CD14-positive monocyte (primary cell): Measurements from ENCODE around the gene EPB41. TPM values are rescaled to one million over a fixed set of nuclear protein-coding genes. Genes with fewer than 3 reads are reported as not detected.
"Not testable (repeated sequence)": the region's sequence is repeated elsewhere in the genome, so short reads cannot be mapped to it uniquely, and the experiment has no call there.

Source experiments
- DNase-seq, 3 donors: peaks; one replicate each; pipeline ENCODE4 v3.0.0-alpha.2; 2011 to 2022
- H2AFZ ChIP-seq: 2 replicates; pipeline ENCODE4 v1.6.0; 2012; ENCODE audit warnings: mild to moderate bottlenecking, low read depth, low read length, inconsistent platforms; ENCODE audit not compliant: insufficient read depth, poor library complexity, severe bottlenecking
- H3K27ac ChIP-seq, 2 donors: 1 replicate in 1 of 2; 2 replicates in 1 of 2; pipeline ENCODE4 v1.5.1; 2012 to 2013; ENCODE audit warnings: low read length in 2 of 2, control low read depth in 1 of 2, inconsistent platforms in 1 of 2, low read depth in 1 of 2, mild to moderate bottlenecking in 1 of 2
- H3K27me3 ChIP-seq, 2 donors: one replicate each; pipeline versions ENCODE4 v1.6.0 to v1.6.1; 2011 to 2013; ENCODE audit warnings: low read length in 2 of 2; ENCODE audit not compliant: control insufficient read depth in 2 of 2, insufficient read depth in 2 of 2
- H3K36me3 ChIP-seq, 2 donors: replicated peaks in 1 of 2; 1 replicate in 1 of 2; 2 replicates in 1 of 2; pipeline versions ENCODE4 v1.5.1 to v1.6.1; 2012 to 2013; ENCODE audit warnings: low read length in 2 of 2, control low read depth in 1 of 2, inconsistent platforms in 1 of 2, mild to moderate bottlenecking in 1 of 2; ENCODE audit not compliant: insufficient read depth in 2 of 2, control insufficient read depth in 1 of 2
- H3K4me1 ChIP-seq, 2 donors: 1 replicate in 1 of 2; 2 replicates in 1 of 2; pipeline versions ENCODE4 v1.5.1 to v1.6.1; 2012 to 2013; ENCODE audit warnings: low read length in 2 of 2, control low read depth in 1 of 2, inconsistent platforms in 1 of 2, mild to moderate bottlenecking in 1 of 2, moderate library complexity in 1 of 2; ENCODE audit not compliant: insufficient read depth in 2 of 2, control insufficient read depth in 1 of 2
- H3K4me2 ChIP-seq: replicated peaks from 2 replicates; pipeline ENCODE3; 2012; ENCODE audit warnings: low read length, moderate library complexity, mild to moderate bottlenecking; ENCODE audit not compliant: poor library complexity, severe bottlenecking; ENCODE audit errors: extremely low read depth
- H3K4me3 ChIP-seq, 3 experiments: fragments of 200-600 bp in 1 of 3; sonication (generic) in 1 of 3; replicated peaks in 1 of 3; 1 replicate in 2 of 3; 2 replicates in 1 of 3; pipeline ENCODE4 v1.5.1; 2011 to 2013; ENCODE audit warnings: low read length in 3 of 3, mild to moderate bottlenecking in 3 of 3, control low read depth in 2 of 3, low read depth in 2 of 3, inconsistent platforms in 1 of 3, moderate library complexity in 1 of 3
- H3K79me2 ChIP-seq: 2 replicates; pipeline ENCODE4 v1.6.0; 2012; ENCODE audit warnings: mild to moderate bottlenecking, control low read depth, inconsistent platforms, low read length, moderate library complexity; ENCODE audit not compliant: insufficient read depth
- H3K9ac ChIP-seq: 2 replicates; pipeline ENCODE4 v1.6.0; 2017; ENCODE audit warnings: low read length, mild to moderate bottlenecking; ENCODE audit not compliant: insufficient read depth, poor library complexity, severe bottlenecking
- H3K9me3 ChIP-seq, 2 donors: replicated peaks in 1 of 2; 1 replicate in 1 of 2; 2 replicates in 1 of 2; pipeline versions ENCODE4 v1.5.1 to v1.6.1; 2012 to 2013; ENCODE audit warnings: low read length in 2 of 2, control low read depth in 1 of 2; ENCODE audit not compliant: control insufficient read depth in 1 of 2, insufficient read depth in 1 of 2
- H4K20me1 ChIP-seq: 2 replicates; pipeline ENCODE4 v1.6.0; 2012; ENCODE audit warnings: mild to moderate bottlenecking, low read length, control low read depth, moderate library complexity; ENCODE audit not compliant: insufficient read depth
- H3K27ac Mint-ChIP-seq, 7 donors: one replicate each; pipeline ENCODE4 v1.8.0; 2020; ENCODE audit warnings: mild to moderate bottlenecking in 7 of 7, mixed read lengths in 7 of 7, moderate library complexity in 6 of 7, inconsistent platforms in 2 of 7
- H3K27me3 Mint-ChIP-seq, 3 donors: one replicate each; pipeline ENCODE4 v1.8.0; 2021 to 2022; ENCODE audit warnings: low read depth in 3 of 3, mild to moderate bottlenecking in 3 of 3, mixed read lengths in 3 of 3, moderate library complexity in 3 of 3, inconsistent platforms in 1 of 3
- H3K36me3 Mint-ChIP-seq, 2 donors: one replicate each; pipeline ENCODE4 v1.8.0; 2020; ENCODE audit warnings: mixed read lengths in 2 of 2, inconsistent platforms in 1 of 2, mild to moderate bottlenecking in 1 of 2
- H3K4me1 Mint-ChIP-seq: one replicate; pipeline ENCODE4 v1.8.0; 2020; ENCODE audit warnings: mild to moderate bottlenecking, mixed read lengths
- H3K4me3 Mint-ChIP-seq, 2 donors: one replicate each; pipeline ENCODE4 v1.8.0; 2020; ENCODE audit warnings: mild to moderate bottlenecking in 2 of 2, mixed read lengths in 2 of 2, moderate library complexity in 1 of 2
- H3K9me3 Mint-ChIP-seq, 7 donors: one replicate each; pipeline ENCODE4 v1.8.0; 2020 to 2022; ENCODE audit warnings: mixed read lengths in 7 of 7, mild to moderate bottlenecking in 6 of 7, moderate library complexity in 6 of 7, inconsistent platforms in 2 of 7
- CTCF ChIP-seq: fragments of 200-600 bp; IDR thresholded peaks from one replicate; pipeline ENCODE4 v1.8.0; 2022; ENCODE audit warnings: antibody characterized with exemption, mild to moderate bottlenecking
- WGBS: methylation state at CpG from one replicate; pipeline ENCODE4 v1.1.5; 2013; ENCODE audit warnings: missing lambda C conversion rate; ENCODE audit not compliant: insufficient coverage; 5-methylcytosine and 5-hydroxymethylcytosine counted together
- intact Hi-C, 2 donors: fragments of 100-400 bp; cut with micrococcal nuclease; formaldehyde crosslinking; loops; one replicate each; pipeline versions ENCODE4 v1.15.0 to v1.15.1; 2023
- polyA plus RNA-seq, 3 donors: library from polyadenylated mRNA; depleted of rRNA in 1 of 3; unstranded in 2 of 3; stranded (reverse) in 1 of 3; fragments of 300-500 nt in 2 of 3; fragments of >200 nt in 1 of 3; fragmentation: Illumina TruSeq in 2 of 3; gene quantifications; 1 replicate in 2 of 3; 2 replicates in 1 of 3; pipeline ENCODE4 v1.2.3, GENCODE V29; 2012 to 2021

Gene EPB41
- polyA plus RNA-seq, 3 donors, result 11.3 to 19.4 (median 18.9) TPM

DNA sequence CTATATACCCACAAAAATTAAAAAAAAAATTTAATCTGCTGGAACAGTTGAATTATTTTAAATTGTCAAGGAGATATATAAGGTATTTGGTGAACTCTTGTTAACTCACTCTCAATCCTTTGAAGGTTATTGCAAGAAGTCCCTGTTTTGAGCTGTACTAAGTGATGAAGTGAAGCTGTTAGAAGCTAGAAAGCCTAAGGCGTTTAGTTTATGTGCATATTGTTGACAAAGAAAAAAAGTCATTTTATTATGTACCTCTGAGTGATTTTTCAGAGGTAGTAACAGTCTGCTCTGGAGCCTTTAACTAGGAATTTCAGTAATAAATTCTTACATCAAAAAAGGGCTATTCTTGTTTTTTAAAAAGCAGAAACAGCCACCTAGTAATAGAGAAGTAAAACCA is 149.7 kb downstream of the EPB41 start:
- H3K4me2 ChIP-seq, result no peak overlapping the region
- no peaks in the 10 kb centered on the region for H3K4me1 ChIP-seq
- H3K79me2 ChIP-seq, result no peaks in the 10 kb centered on the region
- H3K36me3 ChIP-seq, result peaks cover 26 to 79% of the 10 kb centered on the region in 2 donors
- Mint-ChIP-seq H3K4me1 (no peaks in the 10 kb centered on the region), H3K36me3 (peaks cover 52 to 54% of the 10 kb centered on the region in 2 donors), H3K27me3 (peaks cover 0 to 1% (median 0%) of the 10 kb centered on the region in 3 donors), H3K27ac (no peak overlapping the region), H3K4me3 (no peak overlapping the region), H3K9me3 (no peaks in the 10 kb centered on the region)
- H3K27me3 ChIP-seq, result no peaks in the 10 kb centered on the region
- TF ChIP-seq CTCF, result no peak
- no peak overlapping the region for H3K4me3 ChIP-seq
- no peak overlapping the region for H3K27ac ChIP-seq
- H3K9me3 ChIP-seq, result no peaks in the 10 kb centered on the region
- H2AFZ ChIP-seq, result no peak overlapping the region
- no CpG with 5 or more reads among the region's 1 CpG for WGBS
- intact Hi-C loops, result no loop called here
- DNase-seq, result no peak
- no peaks in the 10 kb centered on the region for H4K20me1 ChIP-seq
- H3K9ac ChIP-seq, result no peak overlapping the region

DNA sequence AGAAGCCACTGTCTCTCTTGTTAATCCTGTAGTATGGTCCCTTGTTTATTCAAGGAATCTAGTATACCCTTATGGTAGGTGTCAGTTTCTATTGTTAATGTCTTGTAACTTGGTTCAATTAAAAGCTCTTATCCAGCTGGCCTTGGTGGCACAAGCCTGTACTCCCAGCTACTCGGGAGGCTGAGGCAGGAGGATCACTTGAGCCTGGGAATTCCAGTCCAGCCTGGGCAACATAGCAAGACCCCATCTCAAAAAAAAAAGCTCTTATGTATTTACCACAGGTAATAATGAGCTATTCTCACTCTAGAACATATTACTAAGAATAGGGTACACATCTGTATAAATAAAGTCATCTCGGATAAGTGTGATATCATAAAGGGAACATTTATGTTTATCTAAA is 162.8 kb downstream of the EPB41 start:
- Histone ChIP-seq H3K9ac (no peak overlapping the region), H3K9me3 (no peaks in the 10 kb centered on the region), H3K79me2 (no peaks in the 10 kb centered on the region), H3K36me3 (peaks cover 11 to 56% of the 10 kb centered on the region in 2 donors), H3K4me3 (no peak overlapping the region), H2AFZ (no peak overlapping the region), H3K4me1 (no peaks in the 10 kb centered on the region), H4K20me1 (no peaks in the 10 kb centered on the region), H3K4me2 (no peak overlapping the region), H3K27ac (no peak overlapping the region), H3K27me3 (no peaks in the 10 kb centered on the region)
- 100% methylated on average over 1 of the region's 2 CpGs for WGBS
- H3K9me3 Mint-ChIP-seq, result no peaks in the 10 kb centered on the region
- H3K4me3 Mint-ChIP-seq, result no peak overlapping the region
- TF ChIP-seq CTCF, result no peak
- H3K27ac Mint-ChIP-seq, result no peak overlapping the region
- intact Hi-C loops, result no loop called here
- peaks cover 31 to 39% of the 10 kb centered on the region in 2 donors for H3K36me3 Mint-ChIP-seq
- no peak for DNase-seq
- H3K27me3 Mint-ChIP-seq, result no peaks in the 10 kb centered on the region
- H3K4me1 Mint-ChIP-seq, result no peaks in the 10 kb centered on the region

DNA sequence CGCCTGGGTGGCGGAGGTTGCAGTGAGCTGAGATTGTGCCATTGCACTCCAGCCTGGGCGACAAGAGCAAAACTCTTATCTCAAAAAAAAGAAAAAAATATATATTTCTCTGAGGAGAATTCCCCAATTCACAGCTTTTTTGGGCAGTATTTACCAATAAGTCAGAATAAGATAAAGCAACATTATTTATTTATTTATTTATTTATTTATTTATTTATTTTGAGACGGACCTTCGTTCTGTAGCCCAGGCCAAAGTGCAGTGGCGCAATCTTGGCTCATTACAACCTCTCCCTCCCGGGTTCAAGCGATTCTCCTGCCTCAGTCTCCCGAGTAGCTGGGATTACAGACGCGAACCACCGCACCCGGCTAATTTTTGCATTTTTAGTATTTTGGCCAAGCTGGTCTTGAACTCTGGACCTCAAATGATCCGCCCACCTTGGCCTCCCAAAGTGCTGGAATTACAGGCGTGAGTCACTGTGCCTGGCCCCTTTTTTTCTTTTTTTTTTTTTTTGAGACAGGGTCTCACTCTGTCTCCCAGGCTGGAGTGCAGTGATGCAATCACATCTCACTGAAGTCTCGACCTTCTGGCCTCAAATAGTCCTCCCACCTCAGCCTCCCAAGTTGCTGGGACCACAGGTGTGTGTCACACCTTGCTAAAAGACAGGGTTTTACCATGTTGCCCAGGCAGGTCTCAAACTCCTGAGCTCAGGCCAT is 165.7 kb downstream of the EPB41 start:
- H3K4me3 Mint-ChIP-seq, H3K9me3 ChIP-seq, H4K20me1 ChIP-seq, H3K4me1 ChIP-seq, H3K4me2 ChIP-seq, H3K4me3 ChIP-seq, H3K27me3 ChIP-seq, H3K27ac ChIP-seq, intact Hi-C loops, H3K9ac ChIP-seq, H3K9me3 Mint-ChIP-seq, H3K27me3 Mint-ChIP-seq, H3K79me2 ChIP-seq, DNase-seq, H2AFZ ChIP-seq, H3K4me1 Mint-ChIP-seq: not testable (repeated sequence)
- peaks cover 8 to 53% of the 10 kb centered on the region in 2 donors for H3K36me3 ChIP-seq
- 80% methylated on average over 7 of the region's 16 CpGs for WGBS
- H3K36me3 Mint-ChIP-seq, result peaks cover 30 to 37% of the 10 kb centered on the region in 2 donors
- H3K27ac Mint-ChIP-seq, result peak overlapping the region in 1 of 7 donors; percentile 3
